ENCODE data around the gene ROBO1. TPM values are rescaled to one million over a fixed set of nuclear protein-coding genes. Genes with fewer than 3 reads are reported as not detected.
"Not testable (repeated sequence)": the region's sequence is repeated elsewhere in the genome, so short reads cannot be mapped to it uniquely, and the experiment has no call there.

Gene ROBO1
- total RNA-seq, 1 experiment from 2014 or later: 14.2 TPM

- DNase-seq (ENCODE audit: low read depth): no peak
These were observed 457.8 kb downstream of the ROBO1 start for GRCh38 chr3:79310016-79310415.

GRCh38 chr3:79306934-79307570 lies 460.7 kb downstream of the ROBO1 start:
- DNase-seq (ENCODE audit: low read depth): no peak

- DNase-seq (ENCODE audit: low read depth): not testable (repeated sequence)
These were observed 467.7 kb downstream of the ROBO1 start for GRCh38 chr3:79299949-79300635.

GRCh38 chr3:79297245-79297960 lies 470.4 kb downstream of the ROBO1 start:
- peak; percentile 69 for DNase-seq (ENCODE audit: low read depth)

- DNase-seq (ENCODE audit: low read depth): no peak
These were observed 480.9 kb downstream of the ROBO1 start for GRCh38 chr3:79286882-79287281.

GRCh38 chr3:79285871-79286270 lies 481.9 kb downstream of the ROBO1 start:
- DNase-seq (ENCODE audit: low read depth): no peak

- no peak for DNase-seq (ENCODE audit: low read depth)
These were observed 482.4 kb downstream of the ROBO1 start for GRCh38 chr3:79285380-79285779.

- no peak for DNase-seq (ENCODE audit: low read depth)
These were observed 483.0 kb downstream of the ROBO1 start for GRCh38 chr3:79284781-79285180.

- DNase-seq (ENCODE audit: low read depth): no peak
These were observed 489.1 kb downstream of the ROBO1 start for GRCh38 chr3:79278681-79279080.

- DNase-seq (ENCODE audit: low read depth): no peak
These were observed 499.4 kb downstream of the ROBO1 start for GRCh38 chr3:79268422-79268821.

GRCh38 chr3:79264892-79265291 lies 502.9 kb downstream of the ROBO1 start:
- no peak for DNase-seq (ENCODE audit: low read depth)

GRCh38 chr3:79263423-79263822 lies 504.4 kb downstream of the ROBO1 start:
- no peak for DNase-seq (ENCODE audit: low read depth)

- DNase-seq (ENCODE audit: low read depth): no peak
These were observed 509.3 kb downstream of the ROBO1 start for GRCh38 chr3:79258479-79258878.

GRCh38 chr3:79257791-79258190 lies 510.0 kb downstream of the ROBO1 start:
- DNase-seq (ENCODE audit: low read depth): no peak

- DNase-seq (ENCODE audit: low read depth): peak; percentile 15
These were observed 512.1 kb downstream of the ROBO1 start for GRCh38 chr3:79255702-79256101.

- no peak for DNase-seq (ENCODE audit: low read depth)
These were observed 512.5 kb downstream of the ROBO1 start for GRCh38 chr3:79255292-79255691.

- no peak for DNase-seq (ENCODE audit: low read depth)
These were observed 514.1 kb downstream of the ROBO1 start for GRCh38 chr3:79253704-79254103.

- no peak for DNase-seq (ENCODE audit: low read depth)
These were observed 514.5 kb downstream of the ROBO1 start for GRCh38 chr3:79253271-79253670.

- no peak for DNase-seq (ENCODE audit: low read depth)
These were observed 517.1 kb downstream of the ROBO1 start for GRCh38 chr3:79250746-79251145.

GRCh38 chr3:79249701-79250100 lies 518.1 kb downstream of the ROBO1 start:
- DNase-seq (ENCODE audit: low read depth): peak; percentile 38

- peak; percentile 13 for DNase-seq (ENCODE audit: low read depth)
These were observed 520.1 kb downstream of the ROBO1 start for GRCh38 chr3:79247725-79248043.

- no peak for DNase-seq (ENCODE audit: low read depth)
These were observed 520.7 kb downstream of the ROBO1 start for GRCh38 chr3:79246875-79247724.

Measured in M059J (cell line).